Spinal cord (tissue), 10 donors: Measurements from ENCODE around the gene MICAL2. TPM values are rescaled to one million over a fixed set of nuclear protein-coding genes. Genes with fewer than 3 reads are reported as not detected.

Source experiments
- DNase-seq, 6 donors: peaks; one replicate each; pipeline versions ENCODE4 v3.0.0 to v3.0.0-alpha.2; 2013 to 2015; ENCODE audit warnings: low spot score in 6 of 6, low read depth in 4 of 6
- H3K27ac ChIP-seq: one replicate; pipeline ENCODE4 v1.5.1; 2013; ENCODE audit warnings: low read depth, low read length, control low read depth
- H3K27me3 ChIP-seq: one replicate; pipeline ENCODE4 v1.6.1; 2013; ENCODE audit warnings: low read length; ENCODE audit not compliant: control insufficient read depth, insufficient read depth
- H3K36me3 ChIP-seq: one replicate; pipeline ENCODE4 v1.6.1; 2013; ENCODE audit warnings: low read length; ENCODE audit not compliant: control insufficient read depth, insufficient read depth
- H3K4me1 ChIP-seq: one replicate; pipeline ENCODE4 v1.6.1; 2013; ENCODE audit warnings: low read length; ENCODE audit not compliant: control insufficient read depth, insufficient read depth
- H3K4me3 ChIP-seq: one replicate; pipeline ENCODE4 v1.5.1; 2013; ENCODE audit warnings: low read depth, low read length, control low read depth
- H3K9me3 ChIP-seq: one replicate; pipeline ENCODE4 v1.6.1; 2013; ENCODE audit warnings: low read length; ENCODE audit not compliant: control insufficient read depth, insufficient read depth
- WGBS: methylation state at CpG from one replicate; pipeline ENCODE4 v1.1.5; 2013; ENCODE audit warnings: missing lambda C conversion rate; ENCODE audit not compliant: insufficient coverage; 5-methylcytosine and 5-hydroxymethylcytosine counted together
- polyA plus RNA-seq, 2 donors: library from polyadenylated mRNA; unstranded; fragments of 120-200 nt; gene quantifications; one replicate each; pipeline ENCODE4 v1.2.1, GENCODE V29; 2013; ENCODE audit not compliant: insufficient read length in 2 of 2
- total RNA-seq, 2 donors: library from RNA; depleted of rRNA in 1 of 2; stranded (reverse); fragments of 120-200 nt in 1 of 2; fragments of >200 nt in 1 of 2; gene quantifications; one replicate each; pipeline versions ENCODE4 v1.2.3 to v1.2.4, GENCODE V29; 2013 to 2014
- donor health status: healthy.

Gene MICAL2
- total and polyA plus RNA-seq, 4 donors = 15.8 to 57.0 (median 23.2) TPM

DNA sequence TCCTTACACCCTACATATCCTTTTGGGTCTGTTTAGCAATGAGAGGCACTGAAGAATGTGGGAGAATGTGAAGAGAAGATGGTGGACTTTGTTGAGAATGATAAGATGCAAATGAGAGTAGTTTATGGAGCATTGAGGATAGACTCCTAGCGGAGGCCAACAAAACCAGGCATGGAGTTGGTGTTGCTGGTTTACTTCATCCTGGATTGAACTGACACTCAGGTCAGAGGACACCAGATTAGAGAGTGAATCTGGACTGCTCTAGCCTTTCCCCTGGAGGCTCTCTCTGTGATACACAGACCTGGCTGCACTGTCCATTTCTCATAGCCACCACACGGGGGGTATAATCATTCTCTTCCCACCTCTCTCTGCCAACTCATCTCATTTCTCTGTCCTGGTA is 98.7 kb downstream of the MICAL2 start:
- 87% methylated on average over 2 of the region's 2 CpGs for WGBS
- DNase-seq = no peak
- no peaks in the 10 kb centered on the region for H3K27me3 ChIP-seq
- H3K9me3 ChIP-seq = no peaks in the 10 kb centered on the region
- no peak overlapping the region for H3K4me3 ChIP-seq
- H3K27ac ChIP-seq = no peak overlapping the region
- H3K4me1 ChIP-seq = no peaks in the 10 kb centered on the region
- no peaks in the 10 kb centered on the region for H3K36me3 ChIP-seq

DNA sequence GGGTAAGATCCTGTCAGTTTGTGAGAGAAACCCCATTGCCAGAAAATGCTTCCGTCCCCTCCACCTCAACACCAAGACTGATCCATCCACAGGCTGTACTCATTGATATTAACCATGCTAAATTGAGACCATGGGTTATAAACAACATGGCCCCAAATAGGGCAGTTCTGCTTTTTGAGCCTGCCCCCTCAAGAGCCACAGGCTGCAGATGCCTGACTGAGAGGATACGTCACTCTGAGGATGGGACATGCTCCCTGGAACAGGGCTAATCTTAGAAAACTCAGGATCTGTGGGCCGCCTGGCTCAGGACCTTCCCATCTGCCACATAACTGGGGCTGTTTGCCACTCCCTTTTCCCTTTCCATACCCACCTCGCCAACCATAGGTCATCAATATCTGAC is 99.8 kb downstream of the MICAL2 start:
- Histone ChIP-seq H3K27ac (no peak overlapping the region), H3K4me1 (no peaks in the 10 kb centered on the region), H3K36me3 (no peaks in the 10 kb centered on the region), H3K9me3 (no peaks in the 10 kb centered on the region), H3K4me3 (no peak overlapping the region), H3K27me3 (no peaks in the 10 kb centered on the region)
- no peak for DNase-seq
- WGBS = 100% methylated on average over 3 of the region's 4 CpGs

DNA sequence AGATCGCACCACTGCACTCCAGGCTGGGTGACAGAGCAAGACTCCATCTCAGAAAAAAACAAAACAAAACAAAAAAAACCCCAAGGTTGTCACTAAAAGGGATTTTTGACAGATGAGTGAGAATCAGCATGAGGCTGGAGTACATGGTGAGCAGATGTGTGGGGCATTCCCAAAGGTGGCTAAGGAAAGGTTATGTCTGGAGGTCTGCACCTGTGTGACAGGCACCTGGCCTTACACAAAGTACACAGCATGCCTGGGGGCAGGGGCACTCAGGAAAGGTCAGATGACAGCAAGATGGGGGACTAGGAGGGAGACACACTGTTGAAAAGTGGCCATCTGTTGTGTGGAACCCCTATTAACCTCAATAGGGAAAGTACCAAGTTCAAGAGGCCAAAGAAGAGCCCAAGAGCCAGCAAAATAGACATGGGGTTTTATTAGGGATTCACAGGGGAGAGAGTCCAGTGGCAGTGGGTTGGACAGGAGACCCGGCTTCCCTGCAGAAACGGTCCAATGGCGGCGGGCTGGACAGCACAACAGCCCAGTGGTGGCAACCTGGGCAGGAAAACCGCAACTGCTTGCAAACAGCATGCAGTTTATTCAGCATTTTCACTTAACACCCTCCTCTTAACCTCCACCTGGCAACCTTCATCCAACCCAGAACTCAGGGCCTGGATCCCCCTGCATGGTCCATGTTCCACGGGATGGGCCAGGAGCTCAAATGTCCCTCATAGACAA is 101.1 kb downstream of the MICAL2 start:
- no peak for DNase-seq
- Histone ChIP-seq H3K27ac (no peak overlapping the region), H3K27me3 (peaks cover 3% of the 10 kb centered on the region), H3K36me3 (no peaks in the 10 kb centered on the region), H3K4me3 (no peak overlapping the region), H3K9me3 (no peaks in the 10 kb centered on the region), H3K4me1 (peaks cover 7% of the 10 kb centered on the region)
- 94% methylated on average over 6 of the region's 7 CpGs for WGBS

DNA sequence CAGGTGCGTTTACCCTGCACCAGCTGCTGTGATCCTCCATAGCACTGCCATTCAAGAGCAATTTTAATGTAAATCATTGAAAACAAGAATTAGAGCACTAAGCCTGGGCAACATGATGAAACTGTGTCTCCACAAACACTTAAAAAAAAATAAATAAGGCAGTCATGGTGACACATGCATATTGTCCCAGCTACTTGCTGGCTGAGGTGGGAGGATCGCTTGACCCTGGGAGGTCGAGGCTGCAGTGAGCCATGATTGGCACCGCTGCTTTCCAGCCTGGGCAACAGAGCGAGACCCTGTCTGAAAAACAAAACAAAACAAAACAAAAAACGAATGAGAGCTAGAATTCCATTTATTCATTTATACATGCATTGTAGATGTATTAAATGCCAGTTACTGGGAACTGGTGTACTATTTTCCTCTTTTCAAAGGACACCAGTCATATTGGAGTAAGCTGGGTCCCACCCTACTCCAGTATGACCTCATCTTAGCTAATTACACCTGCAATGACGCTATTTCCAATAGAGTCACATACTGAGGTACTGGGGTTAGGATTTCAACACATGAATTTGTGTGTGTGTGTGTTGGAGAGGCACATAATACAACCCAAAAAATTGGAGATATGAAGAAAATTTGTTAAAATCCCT is 101.9 kb downstream of the MICAL2 start:
- peaks cover 14% of the 10 kb centered on the region for H3K4me1 ChIP-seq
- H3K27ac ChIP-seq = no peak overlapping the region
- no peak for DNase-seq
- peaks cover 4% of the 10 kb centered on the region for H3K36me3 ChIP-seq
- no peak overlapping the region for H3K4me3 ChIP-seq
- H3K9me3 ChIP-seq = no peaks in the 10 kb centered on the region
- peaks cover 3% of the 10 kb centered on the region for H3K27me3 ChIP-seq
- 76% methylated on average over 3 of the region's 7 CpGs for WGBS

DNA sequence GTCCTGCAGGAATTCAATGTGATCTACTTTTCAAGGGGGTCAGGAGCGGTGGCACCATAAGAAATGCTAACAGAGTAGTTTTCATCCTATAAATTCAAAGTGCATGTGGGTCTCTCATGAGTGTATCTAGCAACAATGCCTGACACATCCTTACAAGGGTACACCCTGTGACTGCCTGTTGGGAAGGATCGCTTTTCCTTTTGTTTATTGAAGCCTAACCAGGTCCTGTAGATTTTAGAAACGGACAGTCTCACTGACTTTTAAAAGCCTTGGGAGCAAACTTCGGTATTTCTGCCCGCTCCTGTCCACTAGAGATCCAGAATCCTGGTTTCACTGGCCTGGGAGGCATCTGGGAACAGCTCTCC is 102.4 kb downstream of the MICAL2 start:
- Histone ChIP-seq H3K9me3 (no peaks in the 10 kb centered on the region), H3K4me3 (no peak overlapping the region), H3K4me1 (peaks cover 19% of the 10 kb centered on the region), H3K36me3 (peaks cover 5% of the 10 kb centered on the region), H3K27ac (no peak overlapping the region), H3K27me3 (peaks cover 5% of the 10 kb centered on the region)
- DNase-seq = no peak
- WGBS = 91% methylated on average over 4 of the region's 5 CpGs

DNA sequence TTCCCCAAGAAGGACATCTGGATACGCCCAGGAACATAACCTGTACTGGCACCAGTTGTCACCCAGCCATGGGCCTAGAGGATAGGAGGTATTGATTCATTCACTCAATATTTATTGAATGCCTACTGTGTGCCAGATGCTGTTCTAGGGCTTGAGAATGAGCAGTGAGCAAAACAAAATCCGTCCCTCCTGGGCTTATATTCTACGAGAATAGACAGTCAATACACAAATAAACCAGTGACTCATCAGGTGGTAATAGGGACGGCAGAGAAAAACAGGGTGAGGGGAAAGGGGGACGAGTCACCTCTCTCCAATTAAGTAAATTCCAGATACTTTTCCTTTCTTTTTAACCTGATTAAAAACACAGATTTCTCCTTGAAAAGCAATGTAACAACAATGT is 103.5 kb downstream of the MICAL2 start:
- H3K27me3 ChIP-seq = peaks cover 5% of the 10 kb centered on the region
- no peaks in the 10 kb centered on the region for H3K9me3 ChIP-seq
- H3K27ac ChIP-seq = no peak overlapping the region
- H3K4me3 ChIP-seq = no peak overlapping the region
- peaks cover 5% of the 10 kb centered on the region for H3K36me3 ChIP-seq
- no peak for DNase-seq
- H3K4me1 ChIP-seq = peaks cover 19% of the 10 kb centered on the region
- WGBS = no CpG with 5 or more reads among the region's 5 CpGs

DNA sequence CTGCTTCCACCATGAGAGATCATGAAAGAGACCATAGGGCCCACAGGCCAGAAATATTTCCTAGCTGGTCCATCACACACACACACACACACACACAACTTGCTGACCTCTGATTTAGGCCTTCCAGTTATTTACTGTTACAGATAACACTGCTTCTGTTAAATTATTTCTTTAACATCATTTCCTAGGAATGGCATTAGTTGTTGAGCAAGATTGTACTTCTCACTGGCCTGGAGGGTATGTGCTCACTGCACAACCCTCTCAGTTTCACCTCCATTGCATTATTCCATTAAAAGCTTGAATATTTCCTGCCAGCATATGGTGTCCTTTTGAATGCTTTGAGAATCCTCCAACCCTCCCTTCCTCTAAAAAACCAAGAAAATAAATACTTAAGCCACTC is 104.4 kb downstream of the MICAL2 start:
- no peak overlapping the region for H3K27ac ChIP-seq
- DNase-seq = no peak
- H3K4me1 ChIP-seq = peaks cover 19% of the 10 kb centered on the region
- no peak overlapping the region for H3K4me3 ChIP-seq
- no peaks in the 10 kb centered on the region for H3K9me3 ChIP-seq
- H3K36me3 ChIP-seq = peaks cover 5% of the 10 kb centered on the region
- H3K27me3 ChIP-seq = peaks cover 5% of the 10 kb centered on the region

DNA sequence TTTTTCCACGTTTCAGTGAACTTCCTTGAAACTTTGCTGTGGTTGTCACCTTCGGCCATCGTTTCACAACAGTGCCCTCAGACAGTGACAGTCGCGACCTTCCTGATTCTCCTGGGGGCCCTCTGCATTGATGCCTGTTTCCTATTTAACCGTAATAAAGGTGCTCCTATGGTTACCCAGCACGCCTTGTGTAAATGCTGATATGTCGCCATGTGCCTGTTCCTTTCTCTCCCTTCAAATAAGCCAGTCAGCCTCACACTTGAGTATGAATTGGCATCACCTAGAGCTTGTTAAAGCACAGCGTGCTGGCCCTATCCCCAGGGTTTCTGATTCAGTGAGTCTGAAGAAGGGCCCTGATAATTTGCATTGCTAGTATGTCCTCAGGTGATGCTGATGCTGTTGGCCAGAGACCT is 104.8 kb downstream of the MICAL2 start:
- Histone ChIP-seq H3K4me3 (no peak overlapping the region), H3K9me3 (no peaks in the 10 kb centered on the region), H3K4me1 (peaks cover 22% of the 10 kb centered on the region), H3K27me3 (peaks cover 5% of the 10 kb centered on the region), H3K36me3 (peaks cover 6% of the 10 kb centered on the region), H3K27ac (no peak overlapping the region)
- 70% methylated on average over 8 of the region's 9 CpGs for WGBS
- peak in 2 of 6 donors; percentile 67 to 73 for DNase-seq

DNA sequence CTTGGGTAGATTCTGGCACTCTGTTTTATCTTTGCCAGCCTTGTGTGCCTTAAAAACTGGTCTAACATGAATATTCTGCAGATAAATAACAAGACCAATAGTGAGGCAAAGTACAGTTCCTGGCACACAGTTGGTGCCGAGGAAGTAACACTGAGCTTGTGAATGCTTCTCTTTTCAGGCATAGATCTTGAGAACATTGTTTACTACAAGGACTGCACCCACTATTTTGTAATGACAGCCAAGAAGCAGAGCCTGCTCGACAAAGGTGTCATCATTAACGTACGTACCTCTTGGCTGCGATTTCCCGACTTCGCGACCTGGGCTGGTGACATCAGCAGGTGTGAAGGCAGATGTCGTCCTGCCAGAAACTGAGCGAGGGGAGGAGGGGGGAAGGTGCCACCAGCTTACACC is 105.7 kb downstream of the MICAL2 start:
- peaks cover 5% of the 10 kb centered on the region for H3K27me3 ChIP-seq
- 67% methylated on average over 10 of the region's 10 CpGs for WGBS
- no peak overlapping the region for H3K27ac ChIP-seq
- DNase-seq = peak in 1 of 6 donors; percentile 67
- H3K9me3 ChIP-seq = no peaks in the 10 kb centered on the region
- H3K36me3 ChIP-seq = peaks cover 9% of the 10 kb centered on the region
- H3K4me1 ChIP-seq = peaks cover 31% of the 10 kb centered on the region
- H3K4me3 ChIP-seq = no peak overlapping the region
